ENCODE data around the gene MLEC. TPM values are rescaled to one million over a fixed set of nuclear protein-coding genes. Genes with fewer than 3 reads are reported as not detected.

Gene MLEC, protein sequence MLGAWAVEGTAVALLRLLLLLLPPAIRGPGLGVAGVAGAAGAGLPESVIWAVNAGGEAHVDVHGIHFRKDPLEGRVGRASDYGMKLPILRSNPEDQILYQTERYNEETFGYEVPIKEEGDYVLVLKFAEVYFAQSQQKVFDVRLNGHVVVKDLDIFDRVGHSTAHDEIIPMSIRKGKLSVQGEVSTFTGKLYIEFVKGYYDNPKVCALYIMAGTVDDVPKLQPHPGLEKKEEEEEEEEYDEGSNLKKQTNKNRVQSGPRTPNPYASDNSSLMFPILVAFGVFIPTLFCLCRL
- total RNA-seq (2014; rRNA removed; shearing (Covaris generic)) = 136 and 137 TPM in 2 replicates

DNA sequence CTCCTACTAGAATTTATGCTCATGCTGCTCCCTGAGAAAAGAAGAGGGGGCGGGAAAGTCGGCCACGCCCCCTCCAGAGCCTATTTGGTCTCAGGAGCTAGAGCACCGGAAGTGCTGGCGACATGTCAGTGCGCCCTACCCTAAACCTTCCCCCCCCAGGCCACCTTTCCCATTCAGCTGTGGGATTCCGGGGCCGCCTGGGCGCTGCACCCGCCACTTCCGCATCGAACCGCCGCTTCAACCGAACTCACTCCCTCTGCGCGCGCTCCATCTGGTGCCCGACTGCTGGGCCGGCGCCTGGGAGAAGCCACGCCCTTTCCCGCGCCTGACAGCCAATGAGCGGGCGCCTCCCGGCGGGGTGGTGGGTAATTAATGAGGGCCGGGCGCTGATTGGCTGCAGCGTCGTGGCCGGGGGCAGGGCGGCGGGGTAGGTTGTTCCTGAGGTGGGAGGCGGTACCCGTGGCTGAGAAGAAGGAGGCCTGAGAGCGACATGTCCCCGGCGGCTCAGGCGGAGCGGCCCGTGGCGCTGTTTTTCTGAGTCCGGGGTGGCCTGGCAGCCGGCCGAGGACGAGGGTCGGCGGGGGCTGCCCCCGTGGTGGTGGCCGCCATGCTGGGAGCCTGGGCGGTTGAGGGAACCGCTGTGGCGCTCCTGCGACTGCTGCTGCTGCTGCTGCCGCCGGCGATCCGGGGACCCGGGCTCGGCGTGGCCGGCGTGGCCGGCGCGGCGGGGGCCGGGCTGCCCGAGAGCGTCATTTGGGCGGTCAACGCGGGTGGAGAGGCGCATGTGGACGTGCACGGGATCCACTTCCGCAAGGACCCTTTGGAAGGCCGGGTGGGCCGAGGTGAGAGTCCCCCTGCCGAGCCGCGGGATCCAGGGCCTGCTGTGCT lies at the start of gene MLEC:
TSS of gene MLEC (plus strand) at position 460 of the 888 bp plus-strand sequence. CDS start at position 608, 148 bp downstream.
- DNase-seq (ENCODE audit: low spot score) = peak; percentile 96

DNA sequence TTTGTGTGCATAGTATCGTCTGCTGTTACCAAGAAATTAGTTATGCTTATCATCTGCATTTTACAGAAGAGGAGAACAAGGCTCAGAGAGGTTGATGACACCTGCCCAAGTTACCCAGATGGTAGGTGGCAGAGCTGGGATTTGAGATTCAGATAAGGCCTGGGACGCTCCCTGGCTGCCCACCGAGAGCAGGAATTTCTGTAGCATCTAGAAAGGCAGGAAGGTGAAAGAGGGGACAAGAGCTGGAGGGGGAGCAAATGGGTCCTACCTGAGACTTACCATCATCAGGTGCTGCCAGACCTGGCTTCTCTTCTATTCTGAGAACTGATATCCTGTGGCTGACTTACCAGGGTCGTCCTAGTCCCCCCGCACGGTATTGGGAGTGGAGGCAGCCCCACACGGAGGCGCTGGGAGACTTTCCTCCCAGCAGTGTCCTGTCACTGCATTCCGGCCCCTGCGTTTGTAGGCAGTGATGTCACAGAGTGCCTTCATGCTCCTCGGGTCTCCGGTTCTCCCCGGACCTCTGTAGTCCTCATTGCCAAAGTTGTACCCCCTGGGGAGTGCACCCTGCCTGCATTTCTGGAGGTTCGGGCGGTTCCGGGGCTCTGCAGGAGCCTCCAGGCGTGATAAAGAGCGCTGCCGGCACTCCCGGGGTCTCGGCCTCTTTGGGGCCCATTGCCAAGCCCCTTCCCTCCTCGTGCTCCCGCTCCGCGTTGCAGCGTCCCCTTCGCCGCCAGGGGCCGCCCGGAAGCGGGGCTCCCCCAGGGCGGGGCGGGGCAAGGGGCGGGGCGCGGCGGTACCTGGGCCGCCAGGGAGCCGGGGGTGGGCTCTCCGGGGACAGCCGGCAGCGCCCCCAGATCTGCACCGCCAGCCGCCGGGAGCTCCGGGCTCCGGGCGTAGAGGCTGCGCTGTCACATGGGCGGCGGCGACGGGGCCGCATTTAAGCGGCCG lies 46.9 kb upstream of the MLEC start, which contains the start of gene CABP1:
TSS of gene CABP1 (plus strand) at position 856 of the 951 bp plus-strand sequence. CDS start at position 916, 60 bp downstream.
- no peak for DNase-seq (ENCODE audit: low spot score)

- no peak for DNase-seq (ENCODE audit: low spot score)
These were observed 45.8 kb upstream of the MLEC start for GRCh38 chr12:120640861-120641833.

GRCh38 chr12:120642121-120642520 lies 44.8 kb upstream of the MLEC start:
- DNase-seq (ENCODE audit: low spot score) = no peak

DNA sequence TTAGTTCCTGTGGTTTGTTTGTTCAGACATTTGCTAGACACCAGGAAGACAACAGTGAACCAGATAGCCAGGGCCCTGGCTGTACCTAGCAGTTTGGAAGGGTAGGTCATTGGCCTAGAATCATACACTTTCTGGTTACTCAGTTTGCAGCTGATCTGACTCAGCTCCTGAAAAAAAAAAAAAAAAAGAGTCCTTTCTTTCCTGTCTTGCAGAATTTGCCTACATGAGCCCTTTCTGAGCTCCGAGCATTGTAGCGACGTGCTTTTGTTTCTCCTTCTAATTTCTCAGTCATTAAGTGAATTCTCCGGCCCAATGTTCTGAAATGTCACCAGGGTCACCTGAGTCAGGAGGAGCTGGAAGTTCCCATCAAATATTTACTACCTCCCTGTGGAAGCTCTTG lies 44.1 kb upstream of the MLEC start:
- DNase-seq (ENCODE audit: low spot score) = no peak

DNA sequence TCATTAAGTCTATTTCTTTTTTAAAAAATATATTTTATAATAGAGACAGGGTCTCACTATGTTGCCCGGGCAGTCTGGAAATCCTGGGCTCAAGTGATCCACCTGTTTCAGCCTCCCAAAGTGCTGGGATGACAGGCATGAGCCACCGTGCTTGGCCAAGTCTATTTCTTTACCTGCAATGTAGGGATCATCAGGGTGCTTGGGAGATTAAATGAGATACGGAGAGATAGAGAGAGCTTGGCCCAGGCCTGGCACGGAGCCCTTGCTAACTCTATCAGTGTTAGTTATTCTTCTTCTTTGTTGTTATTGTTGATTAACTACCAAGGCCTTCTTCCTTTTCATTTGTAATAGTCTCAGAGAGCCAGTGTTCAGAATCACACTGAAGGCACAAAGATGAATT lies 43.4 kb upstream of the MLEC start:
- DNase-seq (ENCODE audit: low spot score) = no peak

GRCh38 chr12:120646044-120646443 lies 40.9 kb upstream of the MLEC start:
- no peak for DNase-seq (ENCODE audit: low spot score)

DNA sequence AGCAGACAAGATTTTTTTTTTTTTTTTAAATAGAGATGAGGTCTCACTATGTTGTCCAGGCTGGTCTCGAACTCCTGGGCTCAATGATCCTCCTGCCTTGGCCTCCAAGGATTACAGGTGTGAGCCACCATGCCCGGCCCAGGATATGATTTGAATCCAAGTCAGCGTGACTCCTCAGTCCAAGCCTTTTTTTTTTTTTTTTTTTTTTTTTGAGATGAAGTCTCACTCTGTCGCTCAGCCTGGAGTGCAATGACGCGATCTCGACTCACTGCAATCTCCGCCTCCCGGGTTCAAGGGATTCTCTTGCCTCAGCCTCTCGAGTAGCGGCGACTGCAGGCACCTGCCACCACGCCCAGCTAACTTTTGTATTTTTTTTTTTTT lies 39.6 kb upstream of the MLEC start:
- no peak for DNase-seq (ENCODE audit: low spot score)

DNA sequence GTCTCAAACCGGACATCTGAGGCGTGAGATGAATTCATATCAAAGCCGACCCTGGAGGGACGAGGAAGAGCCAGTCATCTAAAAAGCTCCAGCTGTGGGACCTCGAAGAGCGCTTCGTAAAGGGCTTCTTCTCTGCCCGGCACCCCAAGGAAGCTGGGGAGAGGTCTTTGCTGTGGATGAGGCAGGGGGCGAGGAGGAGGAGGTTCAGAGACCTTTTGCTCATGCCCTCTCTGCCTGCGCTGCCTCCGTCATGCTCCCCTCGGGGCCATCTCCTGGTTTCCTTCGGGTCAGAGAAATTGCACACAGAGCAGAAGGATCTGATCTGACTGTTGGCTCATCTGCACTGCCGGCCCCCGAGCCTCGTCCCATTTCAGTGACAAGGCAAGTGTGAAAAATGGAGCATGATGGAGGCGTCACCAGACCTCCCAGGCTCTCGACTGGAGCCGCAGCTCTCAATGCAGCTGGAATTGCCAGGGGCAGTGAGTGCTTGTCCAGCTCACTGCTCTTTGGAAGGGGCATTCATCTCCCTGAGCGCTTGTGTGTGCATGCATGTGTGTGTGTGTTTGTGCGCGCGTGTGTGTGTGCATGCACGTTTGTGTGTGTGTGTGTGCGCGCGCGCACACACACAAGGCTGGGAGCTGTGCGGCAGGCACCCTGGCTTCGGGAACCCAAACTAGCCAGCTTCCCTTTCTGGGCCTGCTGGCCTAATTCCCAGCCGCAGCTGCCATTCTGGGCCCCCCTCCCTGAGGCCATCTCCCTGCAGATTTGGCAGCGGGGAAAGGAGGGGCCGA lies 37.3 kb upstream of the MLEC start:
- no peak for DNase-seq (ENCODE audit: low spot score)

GRCh38 chr12:120650233-120650690 lies 36.7 kb upstream of the MLEC start:
- DNase-seq (ENCODE audit: low spot score) = no peak

DNA sequence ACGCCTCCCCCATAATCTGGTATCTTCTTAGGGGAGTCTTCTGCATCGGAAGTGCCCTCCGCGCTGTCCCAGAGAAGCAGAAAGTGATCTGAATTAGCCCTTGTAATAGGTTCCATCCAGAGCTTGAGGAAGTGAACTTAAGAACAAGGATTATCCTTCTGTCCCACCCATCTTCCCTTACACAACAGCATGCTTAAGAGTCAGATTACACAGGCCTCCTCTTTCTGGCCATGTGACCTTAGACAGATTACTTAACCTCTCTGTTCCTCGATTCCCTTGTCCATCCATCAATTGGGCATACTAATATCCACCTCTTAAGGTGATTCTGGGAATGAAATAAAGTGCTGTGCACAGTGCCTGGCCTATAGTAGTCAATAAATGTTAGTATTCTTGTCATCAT lies 35.1 kb upstream of the MLEC start:
- DNase-seq (ENCODE audit: low spot score) = no peak

DNA sequence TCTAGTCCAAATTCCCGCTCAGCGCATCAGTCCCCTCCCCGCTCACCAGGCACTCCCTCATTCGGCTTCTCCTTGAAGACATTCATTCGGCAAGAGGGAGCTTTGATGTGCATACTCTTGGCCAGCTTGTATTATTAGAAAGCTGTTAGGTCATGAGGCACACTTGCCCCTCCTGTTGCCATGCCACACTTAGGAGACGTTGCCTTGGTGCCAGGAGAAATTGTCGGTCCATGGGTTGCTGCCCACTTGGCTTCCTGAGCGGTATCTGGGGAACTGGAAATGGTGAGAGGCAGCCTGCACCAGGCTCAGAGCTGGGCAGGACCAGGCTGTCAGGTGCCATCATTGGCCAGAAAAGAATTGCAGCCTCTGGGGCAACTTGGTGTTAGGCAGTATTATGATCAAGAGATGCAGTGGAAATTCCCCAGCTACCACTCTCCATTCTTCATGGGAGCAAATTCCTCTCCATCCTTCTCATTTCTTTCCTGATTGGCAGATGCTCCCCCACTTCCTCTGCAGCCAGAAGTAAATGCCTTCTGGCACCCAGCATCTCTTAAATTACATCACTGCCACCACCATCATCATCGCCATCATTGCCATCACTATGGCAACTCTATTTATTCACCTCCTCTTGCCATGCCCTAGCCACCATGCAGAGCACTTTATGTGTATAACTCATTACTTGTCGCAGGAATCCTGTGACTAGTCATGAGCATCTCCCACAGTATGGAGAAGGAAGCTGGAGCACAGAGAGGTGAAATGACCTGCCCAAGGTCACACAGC lies 34.1 kb upstream of the MLEC start:
- no peak for DNase-seq (ENCODE audit: low spot score)

DNA sequence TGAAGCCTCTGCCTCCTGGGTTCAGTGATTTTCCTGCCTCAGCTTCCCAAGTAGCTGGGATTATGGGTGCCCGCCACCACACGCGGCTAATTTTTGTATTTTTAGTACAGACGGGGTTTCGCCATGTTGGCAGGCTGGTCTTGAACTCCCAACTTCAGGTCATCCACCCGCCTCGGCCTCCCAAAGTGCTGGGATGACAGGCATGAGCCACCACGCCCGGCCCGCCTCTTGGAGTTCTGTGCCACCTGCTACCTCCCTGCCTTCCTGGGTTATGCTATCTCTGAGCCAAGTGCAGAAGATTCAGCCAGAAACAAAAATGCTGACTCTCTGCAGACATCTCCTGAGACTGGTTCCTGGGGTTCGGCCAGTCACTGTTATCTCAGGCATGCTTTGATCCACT lies 33.3 kb upstream of the MLEC start:
- no peak for DNase-seq (ENCODE audit: low spot score)

GRCh38 chr12:120654656-120655055 lies 32.3 kb upstream of the MLEC start:
- DNase-seq (ENCODE audit: low spot score) = no peak

- DNase-seq (ENCODE audit: low spot score) = no peak
These were observed 30.9 kb upstream of the MLEC start for GRCh38 chr12:120656008-120656407.

- no peak for DNase-seq (ENCODE audit: low spot score)
These were observed 28.4 kb upstream of the MLEC start for GRCh38 chr12:120658286-120659150.

DNA sequence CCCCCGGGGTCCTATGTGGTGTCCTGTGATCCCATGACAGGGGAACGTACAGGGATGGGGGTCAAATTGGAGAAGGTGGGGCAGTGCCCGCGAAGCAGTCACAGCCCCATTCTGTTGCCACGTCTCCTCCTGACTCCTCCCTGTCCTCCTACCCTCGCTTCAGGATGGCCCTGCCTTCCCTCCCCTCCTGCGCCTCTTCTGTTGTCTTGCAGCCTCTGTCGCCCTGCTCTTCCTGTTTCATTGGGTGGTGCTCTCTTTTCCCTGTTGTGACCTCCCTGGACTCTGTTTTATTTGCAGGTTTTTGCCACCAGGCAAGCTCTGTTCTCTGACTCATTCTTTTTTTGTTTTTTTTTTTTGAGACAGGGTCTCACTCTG lies 27.8 kb upstream of the MLEC start:
- no peak for DNase-seq (ENCODE audit: low spot score)

- DNase-seq (ENCODE audit: low spot score) = no peak
These were observed 25.5 kb upstream of the MLEC start for GRCh38 chr12:120661432-120661831.

Data from H4 (cell line).